GM23338 (cell line): ENCODE data around the gene NCKAP1. TPM values are rescaled to one million over a fixed set of nuclear protein-coding genes. Genes with fewer than 3 reads are reported as not detected.

ENCODE experiments used
- ATAC-seq: fragments of 200-7000 bp; cut with Tn5 transposase; 3 replicates; pipeline ENCODE4 v1.9.1; 2020
- DNase-seq: peaks from one replicate; pipeline ENCODE4 v3.0.0-alpha.2; 2015; ENCODE audit warnings: low spot score
- H2AFZ ChIP-seq: fragments of 200-600 bp; sonication (generic); 2 replicates; pipeline ENCODE4 v1.8.0; 2016; ENCODE audit warnings: antibody characterized with exemption, mild to moderate bottlenecking, moderate library complexity
- H3F3A ChIP-seq: fragments of 200-600 bp; sonication (generic); replicated peaks from 2 replicates; pipeline ENCODE4 v1.8.0; 2017; ENCODE audit warnings: antibody characterized with exemption, mixed run types, low read depth
- H3K27ac ChIP-seq: fragments of 200-600 bp; sonication (generic); 2 replicates; pipeline ENCODE4 v1.6.1; 2016; ENCODE audit warnings: low read depth
- H3K27me3 ChIP-seq: fragments of 200-600 bp; sonication (generic); 2 replicates; pipeline ENCODE4 v1.8.0; 2016; ENCODE audit warnings: mild to moderate bottlenecking, mixed run types, moderate library complexity; ENCODE audit not compliant: insufficient read depth
- H3K36me3 ChIP-seq: fragments of 200-600 bp; sonication (generic); 2 replicates; pipeline ENCODE4 v1.8.0; 2016; ENCODE audit warnings: mild to moderate bottlenecking; ENCODE audit not compliant: insufficient read depth
- H3K4me1 ChIP-seq: fragments of 200-600 bp; sonication (generic); 2 replicates; pipeline ENCODE4 v1.8.0; 2016; ENCODE audit warnings: mild to moderate bottlenecking, moderate library complexity; ENCODE audit not compliant: insufficient read depth
- H3K4me2 ChIP-seq: fragments of 200-600 bp; sonication (generic); 2 replicates; pipeline ENCODE4 v1.7.1; 2017; ENCODE audit warnings: mixed run types
- H3K4me3 ChIP-seq: fragments of 200-600 bp; sonication (generic); 2 replicates; pipeline ENCODE4 v1.6.1; 2016; ENCODE audit warnings: mixed run types
- H3K79me2 ChIP-seq: fragments of 200-600 bp; sonication (generic); replicated peaks from 2 replicates; pipeline ENCODE4 v1.8.0; 2017; ENCODE audit warnings: mild to moderate bottlenecking; ENCODE audit not compliant: insufficient read depth
- H3K9me2 ChIP-seq: fragments of 200-600 bp; sonication (generic); 2 replicates; pipeline ENCODE4 v1.8.0; 2017; ENCODE audit not compliant: insufficient read depth
- H4K20me1 ChIP-seq: fragments of 200-600 bp; sonication (generic); replicated peaks from 2 replicates; pipeline ENCODE4 v1.8.0; 2017; ENCODE audit warnings: mild to moderate bottlenecking; ENCODE audit not compliant: insufficient read depth
- H3K27ac Mint-ChIP-seq: 2 replicates; pipeline ENCODE4 v1.8.0; 2020; ENCODE audit warnings: inconsistent platforms, mild to moderate bottlenecking, moderate library complexity, mixed read lengths
- H3K27me3 Mint-ChIP-seq: 3 replicates; pipeline ENCODE4 v1.8.0; 2022; ENCODE audit warnings: low read depth, mild to moderate bottlenecking, moderate library complexity, mixed read lengths, inconsistent platforms; ENCODE audit not compliant: insufficient read depth, poor library complexity
- H3K36me3 Mint-ChIP-seq: 3 replicates; pipeline ENCODE4 v1.8.0; 2021; ENCODE audit warnings: low read depth, mild to moderate bottlenecking, inconsistent platforms, moderate library complexity, mixed read lengths
- H3K4me1 Mint-ChIP-seq: 3 replicates; pipeline ENCODE4 v1.8.0; 2020; ENCODE audit warnings: mild to moderate bottlenecking, inconsistent platforms, mixed read lengths
- H3K4me3 Mint-ChIP-seq: 3 replicates; pipeline ENCODE4 v1.8.0; 2021; ENCODE audit warnings: moderate library complexity, mild to moderate bottlenecking, inconsistent platforms, mixed read lengths
- H3K9me3 Mint-ChIP-seq: 3 replicates; pipeline ENCODE4 v1.8.0; 2020; ENCODE audit warnings: moderate library complexity, mild to moderate bottlenecking, inconsistent platforms, mixed read lengths
- CREB1 ChIP-seq: fragments of 250-450 bp; sonication (Bioruptor Pico); IDR thresholded peaks from 2 replicates; pipeline ENCODE4 v1.5.0; 2020; ENCODE audit warnings: low read depth, mild to moderate bottlenecking, moderate library complexity
- EZH2phosphoT487 ChIP-seq: fragments of 200-600 bp; sonication (generic); IDR thresholded peaks from one replicate; pipeline ENCODE4 v1.8.1; 2018; ENCODE audit warnings: antibody characterized with exemption; ENCODE audit not compliant: unreplicated experiment
- JUNB ChIP-seq: IDR thresholded peaks from one replicate; pipeline ENCODE4 v1.6.1; 2016; ENCODE audit warnings: antibody characterized with exemption; ENCODE audit not compliant: unreplicated experiment
- NANOG ChIP-seq: IDR thresholded peaks from 2 replicates; pipeline ENCODE4 v1.6.1; 2016; ENCODE audit warnings: antibody characterized with exemption, borderline replicate concordance
- POLR2AphosphoS5 ChIP-seq: IDR thresholded peaks from 2 replicates; pipeline ENCODE4 v1.6.1; 2016; ENCODE audit warnings: antibody characterized with exemption, low read depth
- REST ChIP-seq: IDR thresholded peaks from one replicate; pipeline ENCODE4 v1.6.1; 2018; ENCODE audit warnings: antibody characterized with exemption; ENCODE audit not compliant: unreplicated experiment
- STAT1 ChIP-seq: IDR thresholded peaks from one replicate; pipeline ENCODE4 v1.6.1; 2016; ENCODE audit warnings: antibody characterized with exemption; ENCODE audit not compliant: unreplicated experiment
- ZNF114 ChIP-seq: fragments of 250-450 bp; sonication (Bioruptor Pico); IDR thresholded peaks from 2 replicates; pipeline ENCODE4 v1.5.0; 2020; ENCODE audit warnings: mild to moderate bottlenecking, moderate library complexity
- ZNF331 ChIP-seq: fragments of 250-450 bp; sonication (Bioruptor Pico); IDR thresholded peaks from 2 replicates; pipeline ENCODE4 v1.5.0; 2020; ENCODE audit warnings: low read depth, mild to moderate bottlenecking, moderate library complexity
- ZNF462 ChIP-seq: fragments of 250-450 bp; sonication (Bioruptor Pico); IDR thresholded peaks from 2 replicates; pipeline ENCODE4 v1.5.0; 2020; ENCODE audit warnings: mild to moderate bottlenecking, moderate library complexity
- polyA plus RNA-seq: library from polyadenylated mRNA; unstranded; fragments of >200 nt; fragmentation: Nextera tagmentation; extraction: Ambion mirVana; gene quantifications from 2 replicates; pipeline ENCODE4 v1.2.1, GENCODE V29; 2016
- total RNA-seq: library from RNA; depleted of rRNA; stranded (reverse); fragments of >200 nt; shearing (Covaris generic); gene quantifications from 2 replicates; pipeline ENCODE4 v1.2.3, GENCODE V29; 2014
- TF ChIP-seq, protein P1 (sequence below): IDR thresholded peaks from 2 replicates; pipeline ENCODE4 v1.6.1; 2016; ENCODE audit warnings: antibody characterized with exemption

Gene NCKAP1
- total and polyA plus RNA-seq, 2 experiments from 2014 or later: 53.8 to 157 TPM

DNA sequence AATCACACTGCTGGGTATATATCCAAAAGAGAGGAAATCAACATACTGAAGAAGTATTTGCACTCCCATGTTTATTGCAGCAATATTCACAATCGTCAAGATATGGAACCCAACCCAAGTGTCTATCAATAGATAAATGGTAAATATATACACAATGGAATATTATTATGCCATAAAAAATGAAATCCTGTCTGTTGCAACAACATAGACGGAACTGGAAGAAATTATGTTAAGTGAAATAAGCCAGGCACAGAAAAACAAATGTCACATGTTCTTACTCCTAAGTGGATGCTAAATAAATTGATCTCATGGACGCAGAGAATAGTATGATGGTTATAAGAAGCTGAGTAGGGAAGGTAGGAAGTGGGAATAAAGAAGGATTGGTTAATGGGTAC lies 65.7 kb downstream of the NCKAP1 start:
- ATAC-seq: no peak
- no peak for DNase-seq
- Histone ChIP-seq H3K4me3 (no peak overlapping the region), H3K4me2 (no peak overlapping the region), H3F3A (no peaks in the 10 kb centered on the region), H3K9me2 (no peaks in the 10 kb centered on the region), H3K79me2 (peaks cover 31% of the 10 kb centered on the region), H3K27me3 (no peaks in the 10 kb centered on the region), H4K20me1 (no peaks in the 10 kb centered on the region; the same call in 1 of the 2 replicates), H3K4me1 (no peaks in the 10 kb centered on the region), H3K27ac (no peak overlapping the region), H3K36me3 (peaks cover 3% of the 10 kb centered on the region; the same call in 1 of the 2 replicates), H2AFZ (no peak overlapping the region)
- Mint-ChIP-seq H3K4me3 (no peak overlapping the region), H3K27ac (no peak overlapping the region), H3K9me3 (no peaks in the 10 kb centered on the region), H3K4me1 (no peaks in the 10 kb centered on the region), H3K36me3 (peaks cover 66% of the 10 kb centered on the region), H3K27me3 (peaks cover 4% of the 10 kb centered on the region)
- no peak for TF ChIP-seq ZNF331 (CRISPR knock-in tag)
- no peak for TF ChIP-seq EZH2phosphoT487
- TF ChIP-seq, protein P1, sequence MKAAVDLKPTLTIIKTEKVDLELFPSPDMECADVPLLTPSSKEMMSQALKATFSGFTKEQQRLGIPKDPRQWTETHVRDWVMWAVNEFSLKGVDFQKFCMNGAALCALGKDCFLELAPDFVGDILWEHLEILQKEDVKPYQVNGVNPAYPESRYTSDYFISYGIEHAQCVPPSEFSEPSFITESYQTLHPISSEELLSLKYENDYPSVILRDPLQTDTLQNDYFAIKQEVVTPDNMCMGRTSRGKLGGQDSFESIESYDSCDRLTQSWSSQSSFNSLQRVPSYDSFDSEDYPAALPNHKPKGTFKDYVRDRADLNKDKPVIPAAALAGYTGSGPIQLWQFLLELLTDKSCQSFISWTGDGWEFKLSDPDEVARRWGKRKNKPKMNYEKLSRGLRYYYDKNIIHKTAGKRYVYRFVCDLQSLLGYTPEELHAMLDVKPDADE: no peak
- no peak for TF ChIP-seq POLR2AphosphoS5
- no peak for TF ChIP-seq ZNF114 (CRISPR knock-in tag)

- H3K4me2 ChIP-seq: no peak overlapping the region
- no peaks in the 10 kb centered on the region; the same call in 1 of the 2 replicates for H4K20me1 ChIP-seq
- no peaks in the 10 kb centered on the region for H3K4me1 ChIP-seq
- Mint-ChIP-seq H3K36me3 (peaks cover 66% of the 10 kb centered on the region), H3K9me3 (no peaks in the 10 kb centered on the region), H3K4me1 (no peaks in the 10 kb centered on the region), H3K4me3 (no peak overlapping the region), H3K27ac (no peak overlapping the region), H3K27me3 (peaks cover 4% of the 10 kb centered on the region)
- no peaks in the 10 kb centered on the region for H3K27me3 ChIP-seq
- DNase-seq (no peak), ATAC-seq (no peak)
- H3K27ac ChIP-seq: no peak overlapping the region
- H3K9me2 ChIP-seq: no peaks in the 10 kb centered on the region
- H3K79me2 ChIP-seq: peaks cover 31% of the 10 kb centered on the region
- no peak overlapping the region for H2AFZ ChIP-seq
- H3K36me3 ChIP-seq: peaks cover 3% of the 10 kb centered on the region; the same call in 1 of the 2 replicates
- H3F3A ChIP-seq: no peaks in the 10 kb centered on the region
- no peak overlapping the region for H3K4me3 ChIP-seq
- TF ChIP-seq NANOG (no peak), JUNB (no peak), ZNF462 (CRISPR knock-in tag) (no peak), REST (no peak), ZNF331 (CRISPR knock-in tag) (no peak), STAT1 (no peak), POLR2AphosphoS5 (no peak), CREB1 (CRISPR knock-in tag) (no peak), ZNF114 (CRISPR knock-in tag) (no peak)
Measured at GRCh38 chr2:182971820-182972547, 66.3 kb downstream of the NCKAP1 start.
